ENCODE results near the gene TMEM43. TPM values are rescaled to one million over a fixed set of nuclear protein-coding genes. Genes with fewer than 3 reads are reported as not detected.

Gene TMEM43
- total and polyA plus RNA-seq, 2 of the 13 experiments (the other 11 are each of a cell fraction or from before 2014, with no cell fraction given): 48.9 to 50.5 TPM

GRCh38 chr3:14124615-14125192 is at the start of gene TMEM43, which contains the start of gene CHCHD4 (continued):
- TF ChIP-seq SP1 (IDR thresholded peaks at IDR 0.05) (no peak), SP1 (CRISPR knock-in tag; IDR thresholded peaks at IDR 0.05) (peak; percentile 47; the same call in 1 of the 2 replicates), ZNF615 (CRISPR knock-in tag; IDR thresholded peaks at IDR 0.05; ENCODE audit: borderline replicate concordance) (no peak), ZBTB38 (CRISPR knock-in tag; IDR thresholded peaks at IDR 0.05) (no peak; the same call in 1 of the 2 replicates), ZNF788 (CRISPR knock-in tag; IDR thresholded peaks at IDR 0.05; ENCODE audit: borderline replicate concordance) (no peak; the same call in 1 of the 2 replicates), TCF12 (IDR thresholded peaks at IDR 0.05) (no peak), TCF12 (CRISPR knock-in tag; IDR thresholded peaks at IDR 0.05) (0 out of 2 replicates have a peak, but pooled peaks have one; percentile 59), ZNF253 (CRISPR knock-in tag; IDR thresholded peaks at IDR 0.05; ENCODE audit: borderline replicate concordance) (no peak; the same call in 1 of the 2 replicates), PHB2 (IDR thresholded peaks at IDR 0.05; ENCODE audit: partially characterized antibody) (no peak), MAFG (CRISPR knock-in tag; IDR thresholded peaks at IDR 0.05) (no peak), TP53 (CRISPR knock-in tag; conservative IDR thresholded peaks at IDR 0.05) (no peak), FOXO1 (CRISPR knock-in tag; IDR thresholded peaks at IDR 0.05) (no peak; the same call in 1 of the 2 replicates), ZNF496 (CRISPR knock-in tag; IDR thresholded peaks at IDR 0.05; ENCODE audit: insufficient replicate concordance) (no peak), NRL (CRISPR knock-in tag; IDR thresholded peaks at IDR 0.05; ENCODE audit: borderline replicate concordance) (0 out of 2 replicates have a peak, but pooled peaks have one; percentile 14), ZNF34 (CRISPR knock-in tag; IDR thresholded peaks at IDR 0.05; ENCODE audit: borderline replicate concordance) (peak; percentile 86), ATF1 (CRISPR knock-in tag; IDR thresholded peaks at IDR 0.05) (no peak), RFXAP (CRISPR knock-in tag; IDR thresholded peaks at IDR 0.05; ENCODE audit: borderline replicate concordance) (peak; percentile 57; the same call in 1 of the 2 replicates), SAFB2 (CRISPR knock-in tag; IDR thresholded peaks at IDR 0.05; ENCODE audit: borderline replicate concordance, low read depth) (0 out of 2 replicates have a peak, but pooled peaks have one; percentile 10), THAP9 (CRISPR knock-in tag; IDR thresholded peaks at IDR 0.05; ENCODE audit: borderline replicate concordance) (no peak), MYPOP (CRISPR knock-in tag; IDR thresholded peaks at IDR 0.05) (peak; percentile 85), ZBTB39 (CRISPR knock-in tag; IDR thresholded peaks at IDR 0.05) (peak; percentile 42; the same call in 1 of the 2 replicates), MAFK (conservative IDR thresholded peaks at IDR 0.05 in 1 of 2, IDR thresholded peaks at IDR 0.05 in 1 of 2; ENCODE audit: low read length in 2 of 2) (no peak), PHF5A (CRISPR knock-in tag; IDR thresholded peaks at IDR 0.05; ENCODE audit: low read depth, unreplicated experiment) (no peak), ZNF317 (CRISPR knock-in tag; IDR thresholded peaks at IDR 0.05) (no peak), ZNF235 (CRISPR knock-in tag; IDR thresholded peaks at IDR 0.05; ENCODE audit: borderline replicate concordance) (0 out of 2 replicates have a peak, but pooled peaks have one; percentile 35), RBAK (CRISPR knock-in tag; IDR thresholded peaks at IDR 0.05) (no peak)
